ENCODE results near the gene B3GAT2.

DNA sequence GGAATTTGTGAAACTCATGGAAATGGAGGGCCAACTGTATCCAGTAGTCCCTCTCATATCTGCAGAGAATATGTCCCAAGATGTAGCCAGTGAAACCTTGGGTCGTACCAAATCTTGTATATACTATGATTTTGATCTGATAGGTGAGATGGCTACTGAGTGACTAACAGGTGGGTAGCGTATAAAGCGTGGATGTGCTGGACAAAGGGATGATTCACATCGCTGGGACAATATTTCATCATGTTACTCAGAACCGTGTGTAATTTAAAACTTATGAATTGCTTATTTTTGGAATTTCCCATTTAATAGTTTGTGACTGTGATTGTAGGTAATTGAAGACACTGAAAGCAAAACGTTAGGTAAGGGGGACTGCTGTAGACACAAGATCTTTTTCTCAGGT lies 145.1 kb downstream of the B3GAT2 start:
- TF ChIP-seq, protein P1, sequence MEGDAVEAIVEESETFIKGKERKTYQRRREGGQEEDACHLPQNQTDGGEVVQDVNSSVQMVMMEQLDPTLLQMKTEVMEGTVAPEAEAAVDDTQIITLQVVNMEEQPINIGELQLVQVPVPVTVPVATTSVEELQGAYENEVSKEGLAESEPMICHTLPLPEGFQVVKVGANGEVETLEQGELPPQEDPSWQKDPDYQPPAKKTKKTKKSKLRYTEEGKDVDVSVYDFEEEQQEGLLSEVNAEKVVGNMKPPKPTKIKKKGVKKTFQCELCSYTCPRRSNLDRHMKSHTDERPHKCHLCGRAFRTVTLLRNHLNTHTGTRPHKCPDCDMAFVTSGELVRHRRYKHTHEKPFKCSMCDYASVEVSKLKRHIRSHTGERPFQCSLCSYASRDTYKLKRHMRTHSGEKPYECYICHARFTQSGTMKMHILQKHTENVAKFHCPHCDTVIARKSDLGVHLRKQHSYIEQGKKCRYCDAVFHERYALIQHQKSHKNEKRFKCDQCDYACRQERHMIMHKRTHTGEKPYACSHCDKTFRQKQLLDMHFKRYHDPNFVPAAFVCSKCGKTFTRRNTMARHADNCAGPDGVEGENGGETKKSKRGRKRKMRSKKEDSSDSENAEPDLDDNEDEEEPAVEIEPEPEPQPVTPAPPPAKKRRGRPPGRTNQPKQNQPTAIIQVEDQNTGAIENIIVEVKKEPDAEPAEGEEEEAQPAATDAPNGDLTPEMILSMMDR (IDR thresholded peaks at IDR 0.05) = no peak
- no peak for TF ChIP-seq POLR2AphosphoS5 (IDR thresholded peaks at IDR 0.05)

Measured in prostate gland (tissue), 2 donors.